Measurements from ENCODE around the gene PLCH1.
A peak's percentile ranks its signal among the peaks of the same experiment; 100 is the strongest.

Gene PLCH1

DNA sequence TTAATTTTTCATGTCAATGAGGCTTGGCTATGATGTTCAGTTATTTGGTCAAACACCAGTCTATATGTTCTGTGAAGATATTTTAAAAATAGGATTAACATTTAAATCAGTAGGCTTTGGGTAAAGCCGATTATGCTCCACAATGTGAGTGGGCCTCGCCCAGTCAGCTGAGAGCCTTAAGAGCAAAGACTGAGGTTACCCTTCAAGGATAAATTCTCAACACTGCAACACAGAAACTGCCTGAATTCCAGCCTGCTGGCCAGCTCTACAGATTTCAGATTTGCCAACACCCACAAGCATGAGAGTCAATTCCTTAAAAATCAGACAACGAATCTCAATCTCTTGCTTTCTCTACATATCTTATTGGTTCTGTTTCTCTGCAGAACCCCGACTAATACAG lies 188.3 kb downstream of the PLCH1 start:
- no peak overlapping the region for H3K9ac ChIP-seq
- H3K27ac ChIP-seq, result peak overlapping the region in 7 of 11 experiments; percentile 85 to 91 (median 85); a peak in 13 of 22 replicates
- H3K9me3 ChIP-seq (replicated peaks in 1 of 11), result peaks cover 0 to 8% (median 0%) of the 10 kb centered on the region in 11 experiments; a peak in 4 of 22 replicates
- no peaks in the 10 kb centered on the region for H4K20me1 ChIP-seq
- H3K4me3 ChIP-seq, result no peak overlapping the region
- H3K36me3 ChIP-seq, result peaks cover 0 to 21% (median 0%) of the 10 kb centered on the region in 11 experiments; a peak in 2 of 22 replicates
- no peak for TF ChIP-seq Cebpa-rat (IDR thresholded peaks at IDR 0.05)
- peak overlapping the region in 6 of 11 experiments; percentile 9 to 82 (median 72); a peak in 5 of 22 replicates for H3K4me2 ChIP-seq
- H3K4me1 ChIP-seq, result peaks cover 24 to 69% (median 51%) of the 10 kb centered on the region in 10 experiments
- no peaks in the 10 kb centered on the region for H3K27me3 ChIP-seq

DNA sequence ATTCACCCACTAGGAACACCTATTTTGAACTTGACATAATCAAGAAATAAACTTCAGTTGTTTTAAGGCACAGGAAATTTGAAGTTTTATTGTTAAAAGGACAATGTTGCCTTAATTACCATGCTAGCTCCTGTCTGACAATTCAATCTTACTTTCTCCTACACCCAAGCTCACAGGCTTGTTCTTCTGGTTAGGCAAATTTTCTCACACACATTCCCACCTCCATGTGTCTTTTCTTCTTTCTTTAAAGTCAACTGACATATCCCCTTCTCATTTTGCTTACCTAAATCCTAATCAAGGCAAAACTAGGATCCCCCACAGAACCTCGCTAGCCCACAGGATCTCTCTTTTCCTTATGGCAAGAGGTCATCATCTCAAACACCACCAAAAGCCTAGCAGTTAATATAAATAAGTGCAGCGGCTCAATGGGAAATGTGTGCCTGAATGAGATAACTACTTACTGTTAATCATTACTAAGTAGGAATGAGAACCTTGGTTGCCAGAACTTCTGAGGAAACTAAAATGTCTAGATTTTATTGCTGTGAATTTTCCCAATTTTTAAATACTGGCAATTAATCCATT lies 189.3 kb downstream of the PLCH1 start:
- Histone ChIP-seq H3K4me2 (peak overlapping the region in 10 of 11 experiments; percentile 48 to 84 (median 72); a peak in 20 of 22 replicates), H3K4me1 (peaks cover 24 to 79% (median 61%) of the 10 kb centered on the region in 10 experiments), H3K4me3 (peak overlapping the region in 3 of 10 experiments; percentile 47 to 52 (median 51); a peak in 1 of 20 replicates), H3K36me3 (peaks cover 0 to 27% (median 0%) of the 10 kb centered on the region in 11 experiments; a peak in 2 of 22 replicates), H4K20me1 (no peaks in the 10 kb centered on the region), H3K27me3 (no peaks in the 10 kb centered on the region), H3K27ac (peak overlapping the region in 8 of 11 experiments; percentile 64 to 91 (median 85); a peak in 16 of 22 replicates), H3K9ac (peak overlapping the region in 8 of 11 experiments; percentile 53 to 77 (median 69); a peak in 15 of 22 replicates), H3K9me3 (replicated peaks in 1 of 11) (peaks cover 0 to 8% (median 0%) of the 10 kb centered on the region in 11 experiments; a peak in 4 of 22 replicates)
- TF ChIP-seq Cebpa-rat (IDR thresholded peaks at IDR 0.05), result no peak

DNA sequence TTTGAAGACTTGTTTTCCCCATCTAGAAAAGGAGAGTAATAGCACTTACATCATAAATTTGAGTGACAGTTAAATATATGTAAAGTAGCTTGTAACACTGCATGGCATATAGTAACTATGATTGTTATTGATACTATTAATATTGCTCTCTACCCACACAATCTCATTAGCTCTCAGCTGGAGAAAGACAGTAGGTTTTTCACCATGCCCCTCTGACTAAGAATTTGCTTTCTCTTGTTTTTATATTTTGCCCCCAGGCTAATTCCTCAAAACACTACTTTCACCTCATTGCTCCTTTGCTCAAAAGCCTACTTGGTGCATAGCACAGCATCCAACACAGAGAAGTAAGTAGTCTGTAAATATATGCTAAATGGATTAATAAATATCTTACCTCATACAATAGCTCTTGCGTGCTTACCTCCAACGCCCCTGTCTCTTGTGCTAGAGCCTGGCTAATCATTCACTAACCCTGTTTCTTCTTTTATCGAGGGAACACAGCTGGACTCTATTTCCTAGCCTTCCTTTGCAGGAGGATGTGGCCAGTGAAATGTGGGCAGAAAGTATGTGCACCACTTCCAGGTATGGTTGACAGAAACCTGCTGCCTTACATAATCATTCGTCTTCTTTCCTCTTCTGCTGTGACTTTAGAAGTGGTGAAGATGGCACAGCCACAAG lies 190.0 kb downstream of the PLCH1 start:
- peak overlapping the region; percentile 48 to 84 (median 68) for H3K4me2 ChIP-seq
- peak in 7 of 11 experiments; percentile 37 to 91 (median 76); a peak in 10 of 22 replicates for TF ChIP-seq Cebpa-rat (IDR thresholded peaks at IDR 0.05)
- peak overlapping the region in 7 of 10 experiments; percentile 36 to 52 (median 47); a peak in 8 of 20 replicates for H3K4me3 ChIP-seq

DNA sequence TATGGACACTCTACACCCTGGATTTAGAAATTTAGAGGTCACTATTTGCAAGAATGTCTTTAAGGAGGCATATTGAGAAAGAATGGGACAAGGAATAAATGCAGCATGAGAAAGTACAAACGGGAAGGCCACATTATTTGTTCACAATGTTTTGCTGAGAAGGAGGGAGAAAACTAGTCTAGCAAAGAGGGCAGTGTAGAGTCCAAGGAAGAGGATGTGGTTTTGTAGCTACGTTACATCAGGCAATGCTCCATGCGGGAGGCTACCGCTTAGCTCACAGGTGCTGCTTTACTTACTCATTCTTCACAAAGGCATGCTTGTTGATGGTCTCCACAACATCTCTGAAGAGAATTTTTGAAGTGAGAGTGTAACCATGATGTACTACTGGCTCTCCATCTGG lies 191.1 kb downstream of the PLCH1 start:
- no peak for TF ChIP-seq Cebpa-rat (IDR thresholded peaks at IDR 0.05)
- H4K20me1 ChIP-seq, result no peaks in the 10 kb centered on the region
- no peaks in the 10 kb centered on the region for H3K27me3 ChIP-seq
- H3K4me2 ChIP-seq, result peak overlapping the region; percentile 21 to 84 (median 68); a peak in 21 of 22 replicates
- peak overlapping the region in 9 of 11 experiments; percentile 12 to 91 (median 85); a peak in 17 of 22 replicates for H3K27ac ChIP-seq
- H3K9ac ChIP-seq, result peak overlapping the region in 7 of 11 experiments; percentile 66 to 77 (median 73); a peak in 13 of 22 replicates
- peak overlapping the region in 6 of 10 experiments; percentile 27 to 52 (median 47); a peak in 11 of 20 replicates for H3K4me3 ChIP-seq
- H3K4me1 ChIP-seq, result peaks cover 36 to 95% (median 78%) of the 10 kb centered on the region in 10 experiments
- peaks cover 0 to 27% (median 0%) of the 10 kb centered on the region in 11 experiments; a peak in 2 of 22 replicates for H3K36me3 ChIP-seq
- peaks cover 0 to 8% (median 0%) of the 10 kb centered on the region in 11 experiments; a peak in 4 of 22 replicates for H3K9me3 ChIP-seq (replicated peaks in 1 of 11)

More for the DNA sequence above, 190.0 kb downstream of the PLCH1 start:
- peaks cover 25 to 85% (median 67%) of the 10 kb centered on the region in 10 experiments for H3K4me1 ChIP-seq
- H3K9ac ChIP-seq, result peak overlapping the region in 8 of 11 experiments; percentile 53 to 77 (median 72); a peak in 16 of 22 replicates
- H3K9me3 ChIP-seq (replicated peaks in 1 of 11), result peaks cover 0 to 8% (median 0%) of the 10 kb centered on the region in 11 experiments; a peak in 4 of 22 replicates
- peaks cover 0 to 27% (median 0%) of the 10 kb centered on the region in 11 experiments; a peak in 2 of 22 replicates for H3K36me3 ChIP-seq
- no peaks in the 10 kb centered on the region for H4K20me1 ChIP-seq
- H3K27ac ChIP-seq, result peak overlapping the region in 9 of 11 experiments; percentile 12 to 91 (median 85); a peak in 16 of 22 replicates
- H3K27me3 ChIP-seq, result no peaks in the 10 kb centered on the region

DNA sequence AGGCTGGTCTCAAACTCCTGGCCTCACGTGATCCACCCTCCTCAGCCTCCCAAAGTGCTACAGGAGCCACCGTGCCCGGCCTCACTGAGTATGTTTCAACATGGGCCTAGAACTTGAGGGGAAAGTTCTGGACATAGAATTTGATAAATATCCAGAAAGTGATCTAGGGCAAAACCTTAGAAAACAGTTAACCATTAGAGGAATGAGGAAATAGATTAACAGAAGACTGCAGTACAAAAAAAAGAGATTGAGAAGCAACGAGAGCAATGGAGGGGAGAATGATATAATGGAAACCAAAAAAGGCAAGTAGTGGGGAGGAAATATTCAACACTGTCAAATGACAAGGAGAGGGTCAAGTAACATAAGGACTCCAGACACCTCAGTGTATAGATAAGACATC lies 191.5 kb downstream of the PLCH1 start:
- Histone ChIP-seq H4K20me1 (no peaks in the 10 kb centered on the region), H3K27ac (peak overlapping the region in 8 of 11 experiments; percentile 64 to 91 (median 85); a peak in 17 of 22 replicates), H3K9ac (peak overlapping the region in 7 of 11 experiments; percentile 66 to 77 (median 73); a peak in 9 of 22 replicates), H3K4me2 (peak overlapping the region; percentile 31 to 84 (median 68); a peak in 20 of 22 replicates), H3K27me3 (no peaks in the 10 kb centered on the region), H3K36me3 (peaks cover 0 to 28% (median 0%) of the 10 kb centered on the region in 11 experiments; a peak in 2 of 22 replicates), H3K4me1 (peaks cover 41 to 95% (median 82%) of the 10 kb centered on the region in 10 experiments), H3K9me3 (replicated peaks in 1 of 11) (peaks cover 0 to 8% (median 0%) of the 10 kb centered on the region in 11 experiments; a peak in 4 of 22 replicates), H3K4me3 (peak overlapping the region in 6 of 10 experiments; percentile 27 to 52 (median 47); a peak in 8 of 20 replicates)
- TF ChIP-seq Cebpa-rat (IDR thresholded peaks at IDR 0.05), result no peak

DNA sequence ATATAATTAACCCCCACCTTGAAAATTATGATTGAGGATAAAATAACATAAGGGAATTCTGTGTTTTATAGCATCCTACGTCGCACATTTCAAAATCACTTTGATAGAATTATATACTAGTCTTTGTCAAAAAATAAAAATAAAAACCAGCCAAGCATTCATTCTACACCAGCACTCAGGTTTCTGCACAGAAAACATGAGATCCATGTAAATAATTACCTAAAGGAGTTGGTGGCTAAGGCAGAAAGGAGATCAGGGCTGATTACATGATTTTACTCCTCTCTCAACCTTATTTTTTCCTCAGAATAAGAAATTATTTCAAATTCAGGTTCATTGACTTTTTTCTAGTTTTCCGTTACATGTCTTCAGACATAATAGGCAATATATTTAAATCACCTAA lies 194.5 kb downstream of the PLCH1 start:
- Histone ChIP-seq H3K4me3 (no peak overlapping the region), H3K27me3 (no peaks in the 10 kb centered on the region), H3K9ac (peak overlapping the region in 1 of 11 experiments; percentile 4; a peak in 1 of 22 replicates), H3K36me3 (peaks cover 0 to 32% (median 0%) of the 10 kb centered on the region in 11 experiments; a peak in 2 of 22 replicates), H3K27ac (peak overlapping the region in 6 of 11 experiments; percentile 76 to 91 (median 81); a peak in 9 of 22 replicates), H4K20me1 (no peaks in the 10 kb centered on the region), H3K9me3 (replicated peaks in 1 of 11) (peaks cover 0 to 8% (median 0%) of the 10 kb centered on the region in 11 experiments; a peak in 5 of 22 replicates), H3K4me2 (peak overlapping the region in 7 of 11 experiments; percentile 8 to 84 (median 67); a peak in 14 of 22 replicates), H3K4me1 (peaks cover 42 to 75% (median 71%) of the 10 kb centered on the region in 10 experiments)
- no peak for TF ChIP-seq Cebpa-rat (IDR thresholded peaks at IDR 0.05)

DNA sequence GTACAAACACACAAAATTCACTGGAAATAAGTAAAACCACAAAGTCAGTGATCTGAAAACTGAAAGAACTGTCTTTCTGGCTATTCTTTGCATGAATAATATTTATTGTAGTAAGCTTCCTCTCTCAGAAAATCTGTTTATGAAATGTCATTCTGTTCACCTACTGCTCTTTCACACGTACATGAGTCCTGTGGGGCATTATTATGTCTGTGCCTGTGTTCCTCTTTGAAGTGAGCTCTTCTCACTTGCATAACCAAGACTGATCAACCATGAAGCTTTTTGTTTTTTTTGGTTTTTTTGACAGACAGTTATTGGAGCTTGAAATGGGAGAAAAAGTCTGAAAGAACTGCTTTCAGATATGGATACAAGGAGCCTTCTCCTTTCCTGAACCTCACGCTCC lies 195.8 kb downstream of the PLCH1 start:
- Histone ChIP-seq H3K36me3 (peaks cover 0 to 32% (median 0%) of the 10 kb centered on the region in 11 experiments; a peak in 2 of 22 replicates), H3K4me3 (no peak overlapping the region), H3K9ac (peak overlapping the region in 7 of 11 experiments; percentile 33 to 72 (median 64); a peak in 11 of 22 replicates), H4K20me1 (no peaks in the 10 kb centered on the region), H3K4me1 (peaks cover 30 to 62% (median 58%) of the 10 kb centered on the region in 10 experiments), H3K9me3 (replicated peaks in 1 of 11) (peaks cover 0 to 8% (median 0%) of the 10 kb centered on the region in 11 experiments; a peak in 5 of 22 replicates), H3K4me2 (peak overlapping the region; percentile 12 to 77 (median 67); a peak in 21 of 22 replicates), H3K27ac (peak overlapping the region in 8 of 11 experiments; percentile 43 to 91 (median 76); a peak in 16 of 22 replicates), H3K27me3 (no peaks in the 10 kb centered on the region)
- peak in 6 of 11 experiments; percentile 34 to 78 (median 58); a peak in 8 of 22 replicates for TF ChIP-seq Cebpa-rat (IDR thresholded peaks at IDR 0.05)

DNA sequence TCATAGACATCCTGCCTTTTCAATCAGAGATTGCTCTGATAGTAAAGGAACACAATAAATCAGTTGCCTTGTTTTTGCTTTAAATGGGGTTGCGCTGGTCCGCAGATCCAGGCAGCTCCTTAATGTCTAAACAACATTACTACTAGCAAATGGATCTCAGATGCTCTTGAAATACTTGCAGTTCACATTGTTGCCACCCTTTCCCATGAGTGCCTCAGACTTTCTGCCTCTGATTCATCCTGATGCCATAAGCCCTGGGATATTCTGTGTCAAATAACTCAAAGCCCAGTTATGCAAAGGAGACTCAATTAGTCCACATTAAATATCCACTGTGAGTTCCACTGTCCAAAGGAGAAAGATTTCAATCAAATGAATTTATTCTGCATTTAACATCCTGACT lies 196.7 kb downstream of the PLCH1 start:
- H3K4me1 ChIP-seq, result peaks cover 21 to 54% (median 49%) of the 10 kb centered on the region in 10 experiments
- peak overlapping the region in 10 of 11 experiments; percentile 38 to 77 (median 68); a peak in 19 of 22 replicates for H3K4me2 ChIP-seq

More for the DNA sequence above, 196.7 kb downstream of the PLCH1 start:
- Histone ChIP-seq H3K9me3 (replicated peaks in 1 of 11) (peaks cover 0 to 8% (median 0%) of the 10 kb centered on the region in 11 experiments; a peak in 5 of 22 replicates), H3K4me3 (no peak overlapping the region), H3K27ac (peak overlapping the region in 8 of 11 experiments; percentile 43 to 91 (median 76); a peak in 15 of 22 replicates), H3K36me3 (peaks cover 0 to 28% (median 0%) of the 10 kb centered on the region in 11 experiments; a peak in 2 of 22 replicates), H4K20me1 (no peaks in the 10 kb centered on the region), H3K9ac (peak overlapping the region in 3 of 11 experiments; percentile 52 to 72 (median 64); a peak in 4 of 22 replicates), H3K27me3 (no peaks in the 10 kb centered on the region)
- TF ChIP-seq Cebpa-rat (IDR thresholded peaks at IDR 0.05), result no peak
